PC-3 (cell line): ENCODE results near the gene CCL16. TPM values are rescaled to one million over a fixed set of nuclear protein-coding genes. Genes with fewer than 3 reads are reported as not detected.

Experiments used
- ATAC-seq: fragments of 200-7000 bp; cut with Tn5 transposase; 2 replicates; pipeline ENCODE4 v1.9.1; 2020; ENCODE audit warnings: mild to moderate bottlenecking, moderate library complexity
- BruUV-seq: library from RNA; stranded (reverse); fragments of 400-500 nt; replicated peaks from 2 replicates; lab custom pipeline; 2021; lab: Mats Ljungman, UMichigan
- CTCF ChIA-PET: fragments of 300-600 bp; sonication (Branson Sonifier 250); formaldehyde crosslinking; loops from one replicate; lab custom pipeline; 2022; ENCODE audit warnings: antibody characterized with exemption; lab: Charles Lee
- POLR2A ChIA-PET: fragments of 300-600 bp; sonication (Branson Sonifier 250); formaldehyde crosslinking; loops from one replicate; lab custom pipeline; 2022; ENCODE audit warnings: antibody characterized with exemption; ENCODE audit not compliant: unreplicated experiment; lab: Charles Lee
- DNase-seq: peaks from one replicate; pipeline ENCODE4 v3.0.0-alpha.2; 2015
- H2AFZ ChIP-seq: fragments of 300-600 bp; sonication (generic); 2 replicates; pipeline ENCODE4 v1.6.0; 2016; ENCODE audit warnings: antibody characterized with exemption, low read length
- H3F3A ChIP-seq: fragments of 300-600 bp; sonication (generic); one replicate; pipeline ENCODE4 v1.6.0; 2017; ENCODE audit warnings: antibody characterized with exemption, low read length, control low read depth, mild to moderate bottlenecking; ENCODE audit not compliant: unreplicated experiment
- H3K27ac ChIP-seq: fragments of 300-600 bp; sonication (generic); 2 replicates; pipeline ENCODE4 v1.5.1; 2016; ENCODE audit warnings: mild to moderate bottlenecking, low read length
- H3K27me3 ChIP-seq: fragments of 300-600 bp; sonication (generic); 2 replicates; pipeline ENCODE4 v1.6.1; 2016; ENCODE audit warnings: low read length, mixed read lengths
- H3K36me3 ChIP-seq: fragments of 300-600 bp; sonication (generic); 2 replicates; pipeline ENCODE4 v1.6.1; 2016; ENCODE audit warnings: low read depth, mixed run types, low read length, mixed read lengths
- H3K4me1 ChIP-seq: fragments of 300-600 bp; sonication (generic); 2 replicates; pipeline ENCODE4 v1.5.1; 2016; ENCODE audit warnings: low read length; ENCODE audit not compliant: insufficient read depth
- H3K4me2 ChIP-seq: fragments of 300-600 bp; sonication (generic); 2 replicates; pipeline ENCODE4 v1.6.0; 2016; ENCODE audit warnings: low read length
- H3K4me3 ChIP-seq: fragments of 300-600 bp; sonication (generic); 2 replicates; pipeline ENCODE4 v1.5.1; 2016; ENCODE audit warnings: mild to moderate bottlenecking, low read length, mixed read lengths
- H3K79me2 ChIP-seq: fragments of 300-600 bp; sonication (generic); 2 replicates; pipeline ENCODE4 v1.6.1; 2017; ENCODE audit warnings: low read length, mixed read lengths
- H3K9ac ChIP-seq: fragments of 300-600 bp; sonication (generic); 2 replicates; pipeline ENCODE4 v1.6.0; 2016; ENCODE audit warnings: mild to moderate bottlenecking, low read length
- H3K9me2 ChIP-seq: fragments of 300-600 bp; sonication (generic); replicated peaks from 2 replicates; pipeline ENCODE4 v1.6.1; 2016; ENCODE audit warnings: mixed run types, low read length, mixed read lengths
- H3K9me3 ChIP-seq: fragments of 300-600 bp; sonication (generic); 2 replicates; pipeline ENCODE4 v1.6.1; 2016; ENCODE audit warnings: low read length, mixed read lengths
- H4K20me1 ChIP-seq: fragments of 300-600 bp; sonication (generic); 2 replicates; pipeline ENCODE4 v1.6.1; 2016; ENCODE audit warnings: low read length, mixed read lengths
- EZH2 ChIP-seq: fragments of 300-600 bp; sonication (generic); IDR thresholded peaks from one replicate; pipeline ENCODE4 v1.6.1; 2017; ENCODE audit warnings: antibody characterized with exemption, mild to moderate bottlenecking, low read length; ENCODE audit not compliant: unreplicated experiment
- EZH2phosphoT487 ChIP-seq: fragments of 300-600 bp; sonication (generic); IDR thresholded peaks from 2 replicates; pipeline ENCODE4 v1.6.1; 2018; ENCODE audit warnings: mild to moderate bottlenecking, antibody characterized with exemption, low read length, borderline replicate concordance
- intact Hi-C: fragments of 100-400 bp; cut with micrococcal nuclease; formaldehyde crosslinking; loops from 2 replicates; pipeline ENCODE4 v1.9.0; 2023
- total RNA-seq: library from RNA; depleted of rRNA; stranded (reverse); fragments of >200 nt; gene quantifications from 2 replicates; pipeline ENCODE4 v1.2.3, GENCODE V29; 2014
- TF ChIP-seq, protein P1 (sequence below): fragments of 300-600 bp; sonication (generic); conservative IDR thresholded peaks from 2 replicates; pipeline ENCODE4 v1.5.1; 2017; ENCODE audit warnings: antibody characterized with exemption, low read depth, mild to moderate bottlenecking, low read length

Gene CCL16
- total RNA-seq, 1 experiment from 2014 or later = not detected

DNA sequence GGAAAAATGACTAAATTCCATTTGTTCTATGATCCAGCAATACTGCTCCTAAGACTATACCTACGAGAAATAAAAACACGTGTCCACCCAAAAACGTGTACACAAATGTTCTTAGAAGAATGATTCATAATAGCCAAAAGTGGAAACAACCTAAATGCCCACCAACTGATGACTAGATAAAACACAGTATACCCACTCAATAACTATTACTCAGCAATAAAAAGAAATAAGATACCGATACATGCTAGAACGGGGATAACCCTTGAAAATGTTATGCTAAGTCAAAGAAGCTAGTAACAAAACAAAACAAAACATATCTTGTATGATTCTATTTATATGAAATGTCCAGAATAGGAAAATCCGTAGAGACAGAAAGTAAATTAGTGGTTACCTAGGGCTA, 17.6 kb downstream of the CCL16 start:
- BruUV-seq = no TSS peak

DNA sequence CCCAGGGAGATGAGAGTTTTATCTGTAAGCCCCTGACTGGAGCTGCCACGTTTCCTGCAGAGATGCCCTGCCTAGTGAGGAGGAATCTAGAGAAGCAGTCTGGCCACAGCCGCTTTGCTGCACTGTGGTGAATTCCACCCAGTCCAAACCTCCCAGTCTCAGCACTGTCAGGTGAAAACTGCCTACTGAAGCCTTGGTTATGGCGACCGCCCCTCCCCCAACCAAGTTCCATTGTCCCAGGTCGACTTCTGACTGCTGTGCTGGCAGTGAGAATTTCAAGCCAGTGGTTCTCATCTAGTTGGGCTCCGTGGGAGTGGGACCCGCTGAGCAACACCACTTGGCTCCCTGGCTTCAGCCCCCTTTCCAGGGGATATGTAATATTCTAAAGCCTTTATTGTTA, 27.6 kb downstream of the CCL16 start:
- no peak for ATAC-seq
- Histone ChIP-seq H3K9me3 (no peaks in the 10 kb centered on the region), H4K20me1 (no peaks in the 10 kb centered on the region), H3F3A (no peaks in the 10 kb centered on the region), H3K79me2 (no peaks in the 10 kb centered on the region), H3K9ac (no peak overlapping the region), H3K4me2 (no peak overlapping the region), H3K4me1 (no peaks in the 10 kb centered on the region), H3K36me3 (no peaks in the 10 kb centered on the region), H3K9me2 (no peaks in the 10 kb centered on the region), H3K27me3 (peaks cover 24% of the 10 kb centered on the region), H3K4me3 (no peak overlapping the region), H3K27ac (no peak overlapping the region), H2AFZ (no peak overlapping the region)
- CTCF ChIA-PET = no interaction called here
- TF ChIP-seq EZH2phosphoT487 (no peak), EZH2 (no peak)
- TF ChIP-seq, protein P1, sequence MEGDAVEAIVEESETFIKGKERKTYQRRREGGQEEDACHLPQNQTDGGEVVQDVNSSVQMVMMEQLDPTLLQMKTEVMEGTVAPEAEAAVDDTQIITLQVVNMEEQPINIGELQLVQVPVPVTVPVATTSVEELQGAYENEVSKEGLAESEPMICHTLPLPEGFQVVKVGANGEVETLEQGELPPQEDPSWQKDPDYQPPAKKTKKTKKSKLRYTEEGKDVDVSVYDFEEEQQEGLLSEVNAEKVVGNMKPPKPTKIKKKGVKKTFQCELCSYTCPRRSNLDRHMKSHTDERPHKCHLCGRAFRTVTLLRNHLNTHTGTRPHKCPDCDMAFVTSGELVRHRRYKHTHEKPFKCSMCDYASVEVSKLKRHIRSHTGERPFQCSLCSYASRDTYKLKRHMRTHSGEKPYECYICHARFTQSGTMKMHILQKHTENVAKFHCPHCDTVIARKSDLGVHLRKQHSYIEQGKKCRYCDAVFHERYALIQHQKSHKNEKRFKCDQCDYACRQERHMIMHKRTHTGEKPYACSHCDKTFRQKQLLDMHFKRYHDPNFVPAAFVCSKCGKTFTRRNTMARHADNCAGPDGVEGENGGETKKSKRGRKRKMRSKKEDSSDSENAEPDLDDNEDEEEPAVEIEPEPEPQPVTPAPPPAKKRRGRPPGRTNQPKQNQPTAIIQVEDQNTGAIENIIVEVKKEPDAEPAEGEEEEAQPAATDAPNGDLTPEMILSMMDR = no peak
- POLR2A ChIA-PET = no interaction called here
- no TSS peak for BruUV-seq
- intact Hi-C loops = no loop called here
- DNase-seq = no peak

More for the DNA sequence above, 17.6 kb downstream of the CCL16 start:
- CTCF ChIA-PET = no interaction called here
- POLR2A ChIA-PET = no interaction called here
- Histone ChIP-seq H3K79me2 (no peaks in the 10 kb centered on the region), H2AFZ (no peak overlapping the region), H3K4me1 (no peaks in the 10 kb centered on the region), H3F3A (no peaks in the 10 kb centered on the region), H3K4me2 (no peak overlapping the region), H3K9ac (no peak overlapping the region), H3K9me2 (no peaks in the 10 kb centered on the region), H3K27ac (no peak overlapping the region), H3K9me3 (no peaks in the 10 kb centered on the region), H4K20me1 (no peaks in the 10 kb centered on the region), H3K27me3 (peaks cover 24% of the 10 kb centered on the region), H3K36me3 (no peaks in the 10 kb centered on the region), H3K4me3 (no peak overlapping the region)
- intact Hi-C loops = no loop called here
- no peak for ATAC-seq
- no peak for TF ChIP-seq EZH2
- no peak for TF ChIP-seq EZH2phosphoT487
- TF ChIP-seq, protein P1 = no peak
- DNase-seq = no peak

DNA sequence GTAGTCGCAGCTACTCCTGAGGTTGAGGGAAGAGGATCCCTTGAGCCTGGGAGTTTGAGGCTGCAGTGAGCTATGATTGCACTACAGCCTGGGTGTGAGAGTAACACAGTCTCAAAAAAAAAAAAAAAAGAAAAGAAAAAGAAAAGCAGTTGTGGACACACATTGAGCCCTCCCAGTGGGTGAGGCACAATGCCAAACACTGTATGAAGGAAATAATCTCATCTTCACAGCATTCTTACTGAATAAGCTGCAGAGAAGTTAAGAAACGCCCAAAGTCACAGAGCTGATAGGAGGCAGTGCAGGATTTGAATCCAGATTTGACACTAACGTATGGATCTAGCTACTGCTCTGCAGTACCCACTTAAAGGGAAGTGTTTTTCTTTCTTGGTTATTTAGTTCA, 31.9 kb downstream of the CCL16 start:
- no peak for ATAC-seq
- H2AFZ ChIP-seq = no peak overlapping the region
- no peaks in the 10 kb centered on the region for H3K9me2 ChIP-seq
- no peak overlapping the region for H3K27ac ChIP-seq
- no peaks in the 10 kb centered on the region for H4K20me1 ChIP-seq
- TF ChIP-seq, protein P1 = no peak
- no peak for TF ChIP-seq EZH2
- TF ChIP-seq EZH2phosphoT487 = no peak
- no peaks in the 10 kb centered on the region for H3F3A ChIP-seq
- H3K79me2 ChIP-seq = no peaks in the 10 kb centered on the region
- no peak overlapping the region for H3K4me2 ChIP-seq
- intact Hi-C loops = no loop called here
- ChIA-PET CTCF (interaction anchor here (0.7 kb wide), 1 partner anchor 162 kb away, joined by 8 read pairs; no protein-coding TSS in a partner anchor), POLR2A (no interaction called here)
- H3K36me3 ChIP-seq = no peaks in the 10 kb centered on the region
- no TSS peak for BruUV-seq
- H3K4me3 ChIP-seq = no peak overlapping the region
- no peaks in the 10 kb centered on the region for H3K9me3 ChIP-seq
- no peaks in the 10 kb centered on the region for H3K4me1 ChIP-seq
- peaks cover 17% of the 10 kb centered on the region; the same call in 1 of the 2 replicates for H3K27me3 ChIP-seq
- no peak for DNase-seq
- H3K9ac ChIP-seq = no peak overlapping the region
